ENCODE results near the gene RIMKLA. TPM values are rescaled to one million over a fixed set of nuclear protein-coding genes. Genes with fewer than 3 reads are reported as not detected.

RIMKLA gene
- total and polyA plus RNA-seq, 2 experiments from 2014 or later = 4.1 to 6.6 TPM

- DNase-seq (ENCODE audit: low spot score) = no peak
- Mint-ChIP-seq H3K9me3 (no peaks in the 10 kb centered on the region), H3K27me3 (ENCODE audit: insufficient read depth, low read depth, poor library complexity) (no peaks in the 10 kb centered on the region), H3K4me3 (peak overlapping the region; percentile 90), H3K27ac (no peak overlapping the region), H3K4me1 (peaks cover 12% of the 10 kb centered on the region), H3K36me3 (ENCODE audit: low read depth) (peaks cover 11% of the 10 kb centered on the region; the same call in 2 of the 3 replicates)
- Histone ChIP-seq H4K20me1 (replicated peaks; ENCODE audit: insufficient read depth) (no peaks in the 10 kb centered on the region), H3F3A (replicated peaks; ENCODE audit: low read depth) (no peaks in the 10 kb centered on the region), H3K79me2 (replicated peaks; ENCODE audit: insufficient read depth) (no peaks in the 10 kb centered on the region), H3K9me2 (ENCODE audit: insufficient read depth) (no peaks in the 10 kb centered on the region), H2AFZ (peak overlapping the region; percentile 93), H3K27ac (ENCODE audit: low read depth) (no peak overlapping the region), H3K36me3 (ENCODE audit: insufficient read depth) (no peaks in the 10 kb centered on the region; the same call in 1 of the 2 replicates), H3K4me2 (peak overlapping the region; percentile 94), H3K27me3 (ENCODE audit: insufficient read depth) (peaks cover 7% of the 10 kb centered on the region; the same call in 1 of the 2 replicates), H3K4me3 (peak overlapping the region; percentile 64), H3K4me1 (ENCODE audit: insufficient read depth) (peaks cover 8% of the 10 kb centered on the region)
- ATAC-seq = no peak
- TF ChIP-seq EZH2phosphoT487 (IDR thresholded peaks at IDR 0.05; ENCODE audit: unreplicated experiment) (no peak), EZH2 (IDR thresholded peaks at IDR 0.05; ENCODE audit: low read depth, unreplicated experiment) (no peak)
These were observed 83.3 kb downstream of the RIMKLA start for GRCh38 chr1:42463921-42464320.

DNA sequence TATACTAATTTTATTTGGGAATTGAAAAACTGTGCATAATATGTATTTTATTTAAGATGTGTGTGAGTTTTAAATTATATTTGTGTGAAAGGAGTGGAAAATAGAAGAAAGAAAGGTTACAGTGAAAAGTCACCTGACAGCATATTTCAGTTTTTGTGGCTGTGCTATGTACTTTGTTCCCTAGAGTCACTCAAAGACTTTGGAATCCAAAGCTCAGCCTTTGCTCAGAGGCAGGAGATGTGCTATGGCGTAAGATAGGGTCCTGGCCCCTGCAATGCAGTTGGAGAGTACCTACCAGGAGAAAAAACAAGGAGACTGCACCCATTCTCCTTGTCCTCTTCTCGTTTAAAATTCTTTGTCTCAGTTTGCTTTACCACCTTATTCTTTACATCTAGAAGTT is 85.4 kb downstream of the RIMKLA start:
- Mint-ChIP-seq H3K27ac (no peak overlapping the region), H3K36me3 (ENCODE audit: low read depth) (no peaks in the 10 kb centered on the region), H3K9me3 (no peaks in the 10 kb centered on the region), H3K4me1 (peaks cover 12% of the 10 kb centered on the region), H3K27me3 (ENCODE audit: insufficient read depth, low read depth, poor library complexity) (no peaks in the 10 kb centered on the region), H3K4me3 (no peak overlapping the region)
- no peak for ATAC-seq
- Histone ChIP-seq H3K4me1 (ENCODE audit: insufficient read depth) (peaks cover 8% of the 10 kb centered on the region), H4K20me1 (replicated peaks; ENCODE audit: insufficient read depth) (no peaks in the 10 kb centered on the region), H3K4me2 (no peak overlapping the region), H3K27ac (ENCODE audit: low read depth) (no peak overlapping the region), H3K4me3 (no peak overlapping the region), H3K36me3 (ENCODE audit: insufficient read depth) (no peaks in the 10 kb centered on the region), H3K79me2 (replicated peaks; ENCODE audit: insufficient read depth) (no peaks in the 10 kb centered on the region), H3K27me3 (ENCODE audit: insufficient read depth) (peaks cover 7% of the 10 kb centered on the region; the same call in 1 of the 2 replicates), H2AFZ (no peak overlapping the region), H3F3A (replicated peaks; ENCODE audit: low read depth) (no peaks in the 10 kb centered on the region), H3K9me2 (ENCODE audit: insufficient read depth) (no peaks in the 10 kb centered on the region)
- TF ChIP-seq JUNB (IDR thresholded peaks at IDR 0.05; ENCODE audit: unreplicated experiment) (no peak), NANOG (IDR thresholded peaks at IDR 0.05; ENCODE audit: borderline replicate concordance) (no peak), CREB1 (CRISPR knock-in tag; IDR thresholded peaks at IDR 0.05; ENCODE audit: low read depth) (no peak), EZH2phosphoT487 (IDR thresholded peaks at IDR 0.05; ENCODE audit: unreplicated experiment) (no peak), STAT1 (IDR thresholded peaks at IDR 0.05; ENCODE audit: unreplicated experiment) (no peak), POLR2AphosphoS5 (IDR thresholded peaks at IDR 0.05; ENCODE audit: low read depth) (no peak), ZNF331 (CRISPR knock-in tag; IDR thresholded peaks at IDR 0.05; ENCODE audit: low read depth) (no peak), EZH2 (IDR thresholded peaks at IDR 0.05; ENCODE audit: low read depth, unreplicated experiment) (no peak), ZNF114 (CRISPR knock-in tag; IDR thresholded peaks at IDR 0.05) (no peak)
- TF ChIP-seq, protein P1, sequence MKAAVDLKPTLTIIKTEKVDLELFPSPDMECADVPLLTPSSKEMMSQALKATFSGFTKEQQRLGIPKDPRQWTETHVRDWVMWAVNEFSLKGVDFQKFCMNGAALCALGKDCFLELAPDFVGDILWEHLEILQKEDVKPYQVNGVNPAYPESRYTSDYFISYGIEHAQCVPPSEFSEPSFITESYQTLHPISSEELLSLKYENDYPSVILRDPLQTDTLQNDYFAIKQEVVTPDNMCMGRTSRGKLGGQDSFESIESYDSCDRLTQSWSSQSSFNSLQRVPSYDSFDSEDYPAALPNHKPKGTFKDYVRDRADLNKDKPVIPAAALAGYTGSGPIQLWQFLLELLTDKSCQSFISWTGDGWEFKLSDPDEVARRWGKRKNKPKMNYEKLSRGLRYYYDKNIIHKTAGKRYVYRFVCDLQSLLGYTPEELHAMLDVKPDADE (IDR thresholded peaks at IDR 0.05) = no peak
- TF ChIP-seq, protein P2, sequence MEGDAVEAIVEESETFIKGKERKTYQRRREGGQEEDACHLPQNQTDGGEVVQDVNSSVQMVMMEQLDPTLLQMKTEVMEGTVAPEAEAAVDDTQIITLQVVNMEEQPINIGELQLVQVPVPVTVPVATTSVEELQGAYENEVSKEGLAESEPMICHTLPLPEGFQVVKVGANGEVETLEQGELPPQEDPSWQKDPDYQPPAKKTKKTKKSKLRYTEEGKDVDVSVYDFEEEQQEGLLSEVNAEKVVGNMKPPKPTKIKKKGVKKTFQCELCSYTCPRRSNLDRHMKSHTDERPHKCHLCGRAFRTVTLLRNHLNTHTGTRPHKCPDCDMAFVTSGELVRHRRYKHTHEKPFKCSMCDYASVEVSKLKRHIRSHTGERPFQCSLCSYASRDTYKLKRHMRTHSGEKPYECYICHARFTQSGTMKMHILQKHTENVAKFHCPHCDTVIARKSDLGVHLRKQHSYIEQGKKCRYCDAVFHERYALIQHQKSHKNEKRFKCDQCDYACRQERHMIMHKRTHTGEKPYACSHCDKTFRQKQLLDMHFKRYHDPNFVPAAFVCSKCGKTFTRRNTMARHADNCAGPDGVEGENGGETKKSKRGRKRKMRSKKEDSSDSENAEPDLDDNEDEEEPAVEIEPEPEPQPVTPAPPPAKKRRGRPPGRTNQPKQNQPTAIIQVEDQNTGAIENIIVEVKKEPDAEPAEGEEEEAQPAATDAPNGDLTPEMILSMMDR (conservative IDR thresholded peaks at IDR 0.05; ENCODE audit: low read depth in 2 of 2) = no peak
- no peak for DNase-seq (ENCODE audit: low spot score)

Data from GM23338 (cell line).